Ectodermal cell (in vitro differentiated cells): Measurements from ENCODE around the gene PRSS56. TPM values are rescaled to one million over a fixed set of nuclear protein-coding genes. Genes with fewer than 3 reads are reported as not detected.

Experiments
- H3K27ac ChIP-seq: 2 replicates; pipeline ENCODE4 v1.7.0; 2013; ENCODE audit warnings: mild to moderate bottlenecking, low read depth, low read length; ENCODE audit not compliant: insufficient read depth, poor library complexity, severe bottlenecking
- H3K27me3 ChIP-seq: 2 replicates; pipeline ENCODE4 v1.7.0; 2013; ENCODE audit warnings: mild to moderate bottlenecking, low read length; ENCODE audit not compliant: insufficient read depth, control insufficient read depth, poor library complexity, severe bottlenecking
- H3K36me3 ChIP-seq: one replicate; pipeline ENCODE4 v1.7.0; 2013; ENCODE audit warnings: low read length; ENCODE audit not compliant: control insufficient read depth, insufficient read depth
- H3K4me1 ChIP-seq: one replicate; pipeline ENCODE4 v1.7.0; 2013; ENCODE audit warnings: low read length; ENCODE audit not compliant: control insufficient read depth, insufficient read depth
- H3K4me3 ChIP-seq: 2 replicates; pipeline ENCODE4 v1.7.0; 2013; ENCODE audit warnings: low read depth, low read length, control low read depth; ENCODE audit not compliant: insufficient read depth
- H3K9me3 ChIP-seq: 2 replicates; pipeline ENCODE4 v1.7.0; 2013; ENCODE audit warnings: mild to moderate bottlenecking, low read length, moderate library complexity; ENCODE audit not compliant: control insufficient read depth
- WGBS, 2 experiments: methylation state at CpG; one replicate each; pipeline ENCODE4 v1.1.7; 2013; ENCODE audit warnings: missing lambda C conversion rate in 2 of 2; 5-methylcytosine and 5-hydroxymethylcytosine counted together
- polyA plus RNA-seq, 4 experiments: library from polyadenylated mRNA; stranded (reverse); fragments of 50-300 nt; gene quantifications; one replicate each; pipeline ENCODE4 v1.2.3, GENCODE V29; 2013

The PRSS56 gene
- 0.54 TPM for polyA plus RNA-seq (2013, experiment 1 of 4)
- polyA plus RNA-seq (2013, experiment 2 of 4): 0.76 TPM
- 0.91 TPM for polyA plus RNA-seq (2013, experiment 3 of 4)
- 0.73 TPM for polyA plus RNA-seq (2013, experiment 4 of 4)

DNA sequence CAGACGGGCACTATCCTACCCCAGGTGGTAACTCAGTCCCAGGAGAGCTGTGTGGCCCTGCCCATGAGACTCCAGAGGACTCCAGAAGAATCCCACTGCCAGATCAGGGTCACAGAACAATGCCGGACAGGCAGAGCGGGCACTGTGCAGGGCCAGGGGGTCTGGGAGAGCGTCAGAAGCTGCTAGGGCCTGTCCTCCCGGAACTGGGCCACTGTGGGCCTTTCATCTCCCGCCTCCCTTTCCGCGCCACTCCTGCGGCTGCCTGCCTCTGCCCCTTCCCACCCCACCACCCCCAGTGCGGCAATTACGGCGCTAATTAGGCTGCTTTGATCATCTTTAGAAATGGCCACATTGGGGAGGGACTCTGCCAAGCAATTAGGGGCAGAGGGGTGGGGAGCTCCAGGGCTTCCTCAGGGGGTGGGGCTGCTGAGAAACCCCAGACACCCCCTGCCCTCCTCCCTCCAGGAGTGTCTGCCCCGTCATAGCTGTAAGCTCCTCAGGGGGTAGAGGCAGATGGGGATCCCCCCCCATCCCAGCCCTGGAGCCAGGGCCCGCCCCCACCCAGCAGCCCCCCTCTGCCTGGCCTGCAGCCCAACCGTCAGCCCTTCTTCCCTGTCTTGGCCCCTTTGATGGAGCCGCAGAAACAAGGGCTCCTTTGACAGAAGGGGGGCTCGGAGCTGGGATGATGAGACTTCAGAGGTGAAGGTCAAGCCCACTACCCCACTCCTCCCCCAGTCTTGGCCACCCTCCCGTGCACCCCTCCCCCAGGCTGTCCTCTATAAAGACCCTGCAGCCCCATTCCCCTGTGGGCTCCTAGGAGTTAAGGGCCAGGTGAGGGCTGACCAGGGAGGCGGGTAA lies at the start of gene PRSS56:
Gene PRSS56, plus strand, starts transcription at position 808 of the 858 bp plus-strand sequence. CDS start 211 bp downstream, outside the sequence.
- 59 to 63% methylated on average over 18 to 19 of the region's 19 CpGs for WGBS, 2 experiments
- H3K27me3 ChIP-seq: peaks cover 66% of the 10 kb centered on the region
- peaks cover 8% of the 10 kb centered on the region for H3K4me1 ChIP-seq
- no peaks in the 10 kb centered on the region for H3K9me3 ChIP-seq
- no peak within 1 kb of the TSS for H3K4me3 ChIP-seq
- no peaks in the 10 kb centered on the region for H3K36me3 ChIP-seq
- no peak within 1 kb of the TSS for H3K27ac ChIP-seq

GRCh38 chr2:232473467-232473890 lies 46.7 kb upstream of the PRSS56 start:
- no peak overlapping the region for H3K4me3 ChIP-seq
- no peak overlapping the region for H3K27ac ChIP-seq
- H3K36me3 ChIP-seq: no peaks in the 10 kb centered on the region
- H3K27me3 ChIP-seq: no peaks in the 10 kb centered on the region
- H3K4me1 ChIP-seq: no peaks in the 10 kb centered on the region
- no peaks in the 10 kb centered on the region for H3K9me3 ChIP-seq
- whole genome bisulfite sequencing, 2 experiments: 77 to 84% methylated on average over 6 of the region's 6 CpGs

DNA sequence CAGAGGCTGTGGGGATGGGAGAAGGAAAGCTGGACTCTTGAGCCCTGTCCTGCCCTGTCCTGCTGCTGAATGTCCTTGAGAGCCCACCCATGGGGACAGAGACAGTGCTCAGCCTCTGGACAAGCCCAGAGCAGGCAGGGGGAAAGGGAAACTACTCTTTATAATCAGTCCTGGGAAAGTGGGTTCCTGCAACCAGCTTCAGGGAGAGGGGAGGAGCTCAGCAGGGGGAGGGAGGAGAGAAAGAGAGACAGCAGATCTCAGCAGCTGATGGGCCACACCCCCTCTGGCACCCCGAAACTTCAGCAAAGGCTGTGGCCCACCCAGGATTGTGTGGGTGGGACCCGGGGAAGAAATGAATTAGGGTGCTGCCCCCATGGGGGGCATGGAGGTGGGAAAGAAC lies 44.1 kb upstream of the PRSS56 start:
- Histone ChIP-seq H3K27me3 (no peaks in the 10 kb centered on the region), H3K36me3 (no peaks in the 10 kb centered on the region), H3K9me3 (no peaks in the 10 kb centered on the region), H3K27ac (no peak overlapping the region), H3K4me1 (no peaks in the 10 kb centered on the region), H3K4me3 (no peak overlapping the region)
- 89 to 94% methylated on average over 2 of the region's 2 CpGs for WGBS, 2 experiments

DNA sequence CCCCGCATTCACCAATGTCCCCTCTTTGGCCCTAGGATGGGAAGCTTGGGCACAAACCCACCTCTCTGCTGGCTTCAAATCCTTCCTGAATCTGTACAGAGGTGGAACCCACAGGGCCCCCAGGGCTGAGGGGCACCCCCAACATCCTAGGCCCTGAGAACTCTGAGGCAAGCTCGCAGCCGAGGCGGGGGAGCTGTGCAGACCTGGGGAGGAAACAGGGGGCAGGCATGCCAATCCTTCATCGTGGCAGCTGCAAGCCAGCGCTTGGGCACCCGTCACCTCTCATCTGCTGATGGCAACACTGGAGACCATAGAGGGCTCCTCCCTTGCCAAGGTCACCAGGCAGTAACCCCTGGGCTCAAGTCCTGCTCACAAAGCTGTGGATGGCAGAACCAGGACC lies 43.4 kb upstream of the PRSS56 start:
- H3K4me1 ChIP-seq: no peaks in the 10 kb centered on the region
- H3K27me3 ChIP-seq: no peaks in the 10 kb centered on the region
- WGBS, 2 experiments: 93 to 96% methylated on average over 7 of the region's 7 CpGs

GRCh38 chr2:232477751-232478510 lies 42.3 kb upstream of the PRSS56 start:
- Histone ChIP-seq H3K9me3 (no peaks in the 10 kb centered on the region), H3K4me1 (no peaks in the 10 kb centered on the region)
- 89 to 91% methylated on average over 13 of the region's 13 CpGs for WGBS, 2 experiments

More for the DNA sequence above, 43.4 kb upstream of the PRSS56 start:
- H3K4me3 ChIP-seq: no peak overlapping the region
- H3K9me3 ChIP-seq: no peaks in the 10 kb centered on the region
- no peaks in the 10 kb centered on the region for H3K36me3 ChIP-seq
- H3K27ac ChIP-seq: no peak overlapping the region

DNA sequence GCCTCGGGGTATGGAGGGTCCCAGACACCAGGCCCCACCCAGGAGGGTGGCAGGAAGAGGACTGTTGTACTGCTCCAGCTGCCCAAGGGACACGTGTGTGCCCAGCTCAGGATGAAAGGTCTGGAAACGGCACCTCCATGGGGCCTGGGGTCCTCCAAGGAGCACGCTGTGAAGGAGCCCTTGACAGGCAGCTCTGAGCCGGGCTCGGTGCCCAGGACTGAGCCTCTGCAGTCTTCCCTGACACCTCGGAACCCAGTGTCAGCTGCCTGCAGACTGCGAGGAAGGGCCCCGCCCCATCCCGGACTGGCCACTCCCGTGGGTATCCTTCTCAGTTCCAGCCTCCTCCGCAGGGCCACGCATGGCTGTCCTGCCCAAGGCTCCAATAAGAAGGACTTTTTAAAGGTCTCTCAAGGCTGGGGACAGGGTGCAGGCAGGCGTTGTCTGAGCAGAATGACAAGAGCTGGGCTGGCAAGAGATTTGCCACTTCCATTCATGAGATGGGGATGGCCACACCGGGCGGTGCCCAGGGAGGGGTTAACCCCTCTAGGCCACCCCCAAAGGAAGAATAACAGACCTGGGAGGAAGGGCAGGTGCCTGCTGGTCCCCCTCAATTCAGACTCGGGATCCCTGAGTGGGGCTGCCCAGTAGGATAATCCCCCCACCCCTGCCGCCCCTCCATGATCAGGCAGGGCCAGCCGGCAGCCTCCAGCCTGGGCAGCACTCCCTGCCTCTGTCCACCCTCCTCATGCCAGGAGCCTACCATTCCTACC lies 41.4 kb upstream of the PRSS56 start:
- Histone ChIP-seq H3K4me3 (no peak overlapping the region), H3K27me3 (peaks cover 5% of the 10 kb centered on the region), H3K36me3 (no peaks in the 10 kb centered on the region), H3K27ac (no peak overlapping the region), H3K4me1 (no peaks in the 10 kb centered on the region), H3K9me3 (no peaks in the 10 kb centered on the region)
- WGBS, 2 experiments: 87 to 88% methylated on average over 19 of the region's 19 CpGs

More at GRCh38 chr2:232477751-232478510, 42.3 kb upstream of the PRSS56 start:
- Histone ChIP-seq H3K27ac (no peak overlapping the region), H3K36me3 (no peaks in the 10 kb centered on the region), H3K27me3 (no peaks in the 10 kb centered on the region), H3K4me3 (no peak overlapping the region)

DNA sequence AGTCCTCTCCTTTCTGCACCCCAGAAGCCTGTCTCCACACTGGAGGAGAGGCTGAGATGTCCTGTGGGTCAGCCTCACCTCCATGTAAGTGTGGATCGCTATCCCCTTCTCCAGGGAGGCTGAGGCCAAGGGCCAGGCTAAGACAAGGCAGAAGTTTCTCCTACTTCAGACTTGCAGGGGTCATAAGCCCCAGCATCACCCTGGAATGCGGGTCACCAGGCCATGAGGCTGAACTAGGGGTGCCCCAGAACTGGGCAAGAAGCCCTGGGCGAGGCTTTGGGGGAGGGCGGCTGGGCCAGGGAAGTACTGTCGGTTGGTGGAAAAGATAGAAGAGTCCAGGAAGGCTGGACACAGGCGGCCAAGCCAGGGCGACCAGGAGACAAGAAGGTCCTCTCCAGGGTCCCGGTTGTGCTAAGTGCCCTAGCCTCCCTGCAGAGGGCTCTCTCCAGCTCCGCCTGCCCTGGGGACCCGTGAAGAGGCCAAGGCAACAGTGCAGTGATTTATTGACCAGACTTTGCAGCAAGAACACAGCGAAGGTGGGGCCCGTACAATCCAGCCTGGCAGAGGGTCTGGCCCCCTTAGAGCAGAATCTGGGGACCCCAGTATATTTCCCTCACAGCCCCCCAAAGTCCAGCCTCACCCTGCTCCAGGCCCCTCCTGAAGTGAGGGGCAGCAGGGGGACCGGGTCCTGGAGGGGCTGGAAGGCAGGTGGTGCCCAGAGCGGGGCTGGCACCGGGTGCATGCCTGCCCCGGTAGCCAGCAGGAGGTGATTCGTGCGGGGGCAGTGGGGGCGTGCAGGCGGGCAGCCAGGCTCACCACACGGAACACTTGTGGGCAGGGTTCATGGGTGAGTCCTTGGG lies 40.6 kb upstream of the PRSS56 start:
- Histone ChIP-seq H3K27me3 (peaks cover 14% of the 10 kb centered on the region), H3K4me1 (no peaks in the 10 kb centered on the region)
- WGBS, 2 experiments: 87 to 88% methylated on average over 21 of the region's 21 CpGs

GRCh38 chr2:232480201-232481190 lies 39.7 kb upstream of the PRSS56 start:
- H3K27me3 ChIP-seq: peaks cover 23% of the 10 kb centered on the region
- H3K27ac ChIP-seq: no peak overlapping the region
- no peaks in the 10 kb centered on the region for H3K36me3 ChIP-seq
- 88 to 91% methylated on average over 26 of the region's 26 CpGs for WGBS, 2 experiments
- no peak overlapping the region for H3K4me3 ChIP-seq
- H3K9me3 ChIP-seq: no peaks in the 10 kb centered on the region
- peaks cover 6% of the 10 kb centered on the region for H3K4me1 ChIP-seq

More for the DNA sequence above, 40.6 kb upstream of the PRSS56 start:
- H3K4me3 ChIP-seq: no peak overlapping the region
- no peaks in the 10 kb centered on the region for H3K9me3 ChIP-seq
- H3K36me3 ChIP-seq: no peaks in the 10 kb centered on the region
- no peak overlapping the region for H3K27ac ChIP-seq
